IMR-90 (cell line): Measurements from ENCODE around the gene SH3RF2. TPM values are rescaled to one million over a fixed set of nuclear protein-coding genes. Genes with fewer than 3 reads are reported as not detected.

ENCODE experiments used
- ATAC-seq: fragments of 200-7000 bp; cut with Tn5 transposase; 2 replicates; pipeline ENCODE4 v1.9.1; 2020; ENCODE audit warnings: low read depth, mild to moderate bottlenecking, moderate library complexity
- BruUV-seq: library from RNA; stranded (reverse); fragments of 400-500 nt; replicated peaks from 2 replicates; lab custom pipeline; 2021; lab: Mats Ljungman, UMichigan
- CTCF ChIA-PET: fragments of 300-600 bp; formaldehyde crosslinking; extraction: SDS; loops from one replicate; lab custom pipeline; 2021; ENCODE audit warnings: antibody characterized with exemption; lab: Yijun Ruan, JAX
- POLR2A ChIA-PET: fragments of 300-600 bp; sonication (Branson Sonifier 250); formaldehyde crosslinking; loops from one replicate; lab custom pipeline; 2022; ENCODE audit warnings: antibody characterized with exemption; ENCODE audit not compliant: unreplicated experiment; lab: Charles Lee
- DNase-seq: peaks from one replicate; pipeline ENCODE4 v3.0.0; 2013
- H2AFZ ChIP-seq: replicated peaks from 2 replicates; pipeline ENCODE3; 2013; ENCODE audit warnings: low read length, mild to moderate bottlenecking; ENCODE audit not compliant: poor library complexity
- H2AK5ac ChIP-seq: 2 replicates; pipeline ENCODE4 v1.6.1; 2013; ENCODE audit warnings: low read depth, low read length, inconsistent platforms
- H2AK9ac ChIP-seq: replicated peaks from 2 replicates; pipeline ENCODE3; 2013; ENCODE audit warnings: mild to moderate bottlenecking, low read depth, low read length, moderate library complexity; ENCODE audit not compliant: poor library complexity
- H2BK120ac ChIP-seq: 2 replicates; pipeline ENCODE4 v1.6.1; 2013; ENCODE audit warnings: low read depth, low read length, inconsistent platforms
- H2BK15ac ChIP-seq: 3 replicates; pipeline ENCODE4 v1.6.1; 2013; ENCODE audit warnings: low read depth, low read length, inconsistent platforms
- H2BK20ac ChIP-seq: 2 replicates; pipeline ENCODE4 v1.6.1; 2013; ENCODE audit warnings: low read depth, mild to moderate bottlenecking, inconsistent platforms, low read length, moderate library complexity
- H2BK5ac ChIP-seq: 2 replicates; pipeline ENCODE4 v1.6.1; 2013; ENCODE audit warnings: mild to moderate bottlenecking, low read depth, low read length, inconsistent platforms; ENCODE audit not compliant: poor library complexity, severe bottlenecking
- H3K14ac ChIP-seq: replicated peaks from 2 replicates; pipeline ENCODE4 v1.6.1; 2013; ENCODE audit warnings: low read depth, low read length, inconsistent platforms
- H3K18ac ChIP-seq: 2 replicates; pipeline ENCODE4 v1.6.1; 2013; ENCODE audit warnings: low read depth, low read length, control low read depth
- H3K23ac ChIP-seq: 2 replicates; pipeline ENCODE4 v1.6.1; 2013; ENCODE audit warnings: low read depth, low read length, inconsistent platforms
- H3K27ac ChIP-seq: 2 replicates; pipeline ENCODE4 v1.5.1; 2013; ENCODE audit warnings: mild to moderate bottlenecking, control low read depth, low read length; ENCODE audit not compliant: insufficient read depth
- H3K27me3 ChIP-seq: 2 replicates; pipeline ENCODE4 v1.6.1; 2013; ENCODE audit warnings: low read length; ENCODE audit not compliant: control insufficient read depth, insufficient read depth
- H3K36me3 ChIP-seq: 2 replicates; pipeline ENCODE4 v1.6.1; 2013; ENCODE audit warnings: low read length, mixed read lengths; ENCODE audit not compliant: control insufficient read depth, insufficient read depth
- H3K4ac ChIP-seq: 2 replicates; pipeline ENCODE4 v1.6.1; 2013; ENCODE audit warnings: low read depth, low read length, inconsistent platforms
- H3K4me1 ChIP-seq: 2 replicates; pipeline ENCODE4 v1.6.1; 2013; ENCODE audit warnings: low read length, mixed read lengths; ENCODE audit not compliant: control insufficient read depth, insufficient read depth
- H3K4me2 ChIP-seq: 2 replicates; pipeline ENCODE4 v1.6.1; 2013; ENCODE audit warnings: low read depth, mild to moderate bottlenecking, control low read depth, low read length, moderate library complexity
- H3K4me3 ChIP-seq: 2 replicates; pipeline ENCODE4 v1.5.1; 2013; ENCODE audit warnings: low read depth, mild to moderate bottlenecking, control low read depth, low read length, moderate library complexity; ENCODE audit not compliant: insufficient read depth
- H3K56ac ChIP-seq: 2 replicates; pipeline ENCODE4 v1.6.1; 2013; ENCODE audit warnings: low read length, inconsistent platforms; ENCODE audit not compliant: insufficient read depth; ENCODE audit errors: extremely low read depth
- H3K79me1 ChIP-seq, 2 experiments: 2 replicates each; pipeline ENCODE4 v1.6.1; 2013; ENCODE audit warnings: low read length in 2 of 2, inconsistent platforms in 1 of 2, low read depth in 1 of 2
- H3K9ac ChIP-seq: 2 replicates; pipeline ENCODE4 v1.6.1; 2013; ENCODE audit warnings: low read depth, low read length, control low read depth
- H3K9me1 ChIP-seq: 2 replicates; pipeline ENCODE4 v1.6.1; 2013; ENCODE audit warnings: low read length, inconsistent platforms; ENCODE audit not compliant: insufficient read depth
- H3K9me3 ChIP-seq: 2 replicates; pipeline ENCODE4 v1.6.1; 2013; ENCODE audit warnings: low read length; ENCODE audit not compliant: control insufficient read depth, insufficient read depth
- H4K20me1 ChIP-seq: 2 replicates; pipeline ENCODE4 v1.6.1; 2013; ENCODE audit warnings: low read length, inconsistent platforms; ENCODE audit not compliant: insufficient read depth
- H4K5ac ChIP-seq: 2 replicates; pipeline ENCODE4 v1.6.1; 2013; ENCODE audit warnings: mild to moderate bottlenecking, low read depth, low read length, control low read depth
- H4K8ac ChIP-seq, 2 experiments: 2 replicates each; pipeline ENCODE4 v1.6.1; 2013; ENCODE audit warnings: low read depth in 2 of 2, low read length in 2 of 2, control low read depth in 1 of 2, inconsistent platforms in 1 of 2
- H4K91ac ChIP-seq: 2 replicates; pipeline ENCODE4 v1.6.1; 2013; ENCODE audit warnings: low read depth, low read length, inconsistent platforms; ENCODE audit not compliant: insufficient read depth
- CEBPB ChIP-seq: IDR thresholded peaks from 2 replicates; pipeline ENCODE4 v1.6.1; 2012; ENCODE audit warnings: low read depth, low read length, improper control_type of control experiment
- CHD1 ChIP-seq: IDR thresholded peaks from 2 replicates; pipeline ENCODE4 v1.6.1; 2012; ENCODE audit warnings: low read depth, low read length, improper control_type of control experiment
- FOS ChIP-seq: fragments of 150-350 bp; IDR thresholded peaks from 2 replicates; pipeline ENCODE4 v1.6.1; 2016; ENCODE audit warnings: low read depth, low read length
- NFE2L2 ChIP-seq: fragments of 150-350 bp; IDR thresholded peaks from 2 replicates; pipeline ENCODE4 v1.6.1; 2016; ENCODE audit warnings: low read depth, mild to moderate bottlenecking, low read length
- POLR2A ChIP-seq: IDR thresholded peaks from 2 replicates; pipeline ENCODE4 v1.6.1; 2012; ENCODE audit warnings: mild to moderate bottlenecking, low read depth, low read length
- SMC3 ChIP-seq: fragments of 150-350 bp; IDR thresholded peaks from 2 replicates; pipeline ENCODE4 v1.6.1; 2016; ENCODE audit warnings: low read depth, mild to moderate bottlenecking, antibody characterized with exemption, low read length, moderate library complexity
- WGBS, 2 experiments: methylation state at CpG; one replicate each; pipeline versions ENCODE4 v1.1.5 to v1.1.7; 2013; ENCODE audit warnings: missing lambda C conversion rate in 2 of 2; ENCODE audit not compliant: insufficient read length in 1 of 2; ENCODE audit errors: extremely low coverage in 2 of 2; 5-methylcytosine and 5-hydroxymethylcytosine counted together
- dilution Hi-C: fragments of 300-500 bp; cut with HindIII; formaldehyde crosslinking; loops from one replicate; pipeline ENCODE4 v1.14.3; 2018; ENCODE audit warnings: low sequenced_read_pairs; ENCODE audit not compliant: unreplicated experiment
- in situ Hi-C: fragments of 300-500 bp; cut with MboI; formaldehyde crosslinking; loops from 3 replicates; pipeline ENCODE4 v1.14.3; 2019; ENCODE audit warnings: low sequenced_read_pairs, inconsistent platforms, mixed read lengths
- intact Hi-C: fragments of 100-400 bp; cut with micrococcal nuclease; formaldehyde crosslinking; loops from 2 replicates; pipeline ENCODE4 v1.10.0; 2022
- polyA plus RNA-seq, 3 experiments: library from polyadenylated mRNA; depleted of rRNA; stranded (reverse); fragments of >200 nt; gene quantifications; 2 replicates each; pipeline ENCODE4 v1.2.3, GENCODE V29; 2012; ENCODE audit warnings: low replicate concordance in 1 of 3
- total RNA-seq: library from RNA; depleted of rRNA; stranded (reverse); fragments of >200 nt; gene quantifications from 2 replicates; pipeline ENCODE4 v1.2.3, GENCODE V29; 2012

The SH3RF2 gene
- total and polyA plus RNA-seq, 2 of the 4 experiments (the other 2 are of a cell fraction), result 1.3 to 1.7 TPM

- TF ChIP-seq NFE2L2 (no peak), FOS (no peak)
These were observed 43.2 kb downstream of the SH3RF2 start (continued) for GRCh38 chr5:145979270-145980223.

GRCh38 chr5:145980259-145980658 lies 43.9 kb downstream of the SH3RF2 start:
- ATAC-seq (0 out of 2 replicates have a peak, but pooled peaks have one; percentile 36), DNase-seq (no peak)
- Histone ChIP-seq H2AK9ac (no peak overlapping the region), H2BK5ac (no peak overlapping the region), H4K20me1 (no peaks in the 10 kb centered on the region), H3K27me3 (no peaks in the 10 kb centered on the region; the same call in 1 of the 2 replicates), H3K9me3 (no peaks in the 10 kb centered on the region), H2BK20ac (no peak overlapping the region), H3K14ac (no peak overlapping the region), H3K27ac (no peak overlapping the region), H3K79me1 (no peaks in the 10 kb centered on the region), H3K4me3 (no peak overlapping the region), H2AK5ac (no peak overlapping the region), H3K9me1 (peaks cover 7% of the 10 kb centered on the region; the same call in 1 of the 2 replicates), H3K23ac (no peak overlapping the region), H4K8ac (no peak overlapping the region), H4K91ac (no peak overlapping the region), H3K9ac (no peak overlapping the region), H2BK120ac (no peak overlapping the region), H2BK15ac (no peak overlapping the region), H3K4ac (no peak overlapping the region), H3K4me1 (peaks cover 5% of the 10 kb centered on the region; the same call in 1 of the 2 replicates), H4K5ac (no peak overlapping the region), H3K36me3 (no peaks in the 10 kb centered on the region), H3K56ac (no peak overlapping the region), H2AFZ (no peak overlapping the region), H3K18ac (no peak overlapping the region; the same call in 1 of the 2 replicates), H3K4me2 (no peak overlapping the region)
- TF ChIP-seq SMC3 (no peak), CEBPB (no peak), FOS (no peak), POLR2A (no peak), CHD1 (no peak)
- BruUV-seq, result no TSS peak
- in situ Hi-C loops (no loop called here), intact Hi-C loops (no loop called here), dilution Hi-C loops (no loop called here)
- ChIA-PET CTCF (interaction anchor here (1.4 kb wide), 1 partner anchor 10 kb away, joined by 3 read pairs; no protein-coding TSS in a partner anchor), POLR2A (no interaction called here)
- WGBS, 2 experiments, result no CpG with 5 or more reads among the region's 1 CpG
